ENCODE results near the gene GGT6.

DNA sequence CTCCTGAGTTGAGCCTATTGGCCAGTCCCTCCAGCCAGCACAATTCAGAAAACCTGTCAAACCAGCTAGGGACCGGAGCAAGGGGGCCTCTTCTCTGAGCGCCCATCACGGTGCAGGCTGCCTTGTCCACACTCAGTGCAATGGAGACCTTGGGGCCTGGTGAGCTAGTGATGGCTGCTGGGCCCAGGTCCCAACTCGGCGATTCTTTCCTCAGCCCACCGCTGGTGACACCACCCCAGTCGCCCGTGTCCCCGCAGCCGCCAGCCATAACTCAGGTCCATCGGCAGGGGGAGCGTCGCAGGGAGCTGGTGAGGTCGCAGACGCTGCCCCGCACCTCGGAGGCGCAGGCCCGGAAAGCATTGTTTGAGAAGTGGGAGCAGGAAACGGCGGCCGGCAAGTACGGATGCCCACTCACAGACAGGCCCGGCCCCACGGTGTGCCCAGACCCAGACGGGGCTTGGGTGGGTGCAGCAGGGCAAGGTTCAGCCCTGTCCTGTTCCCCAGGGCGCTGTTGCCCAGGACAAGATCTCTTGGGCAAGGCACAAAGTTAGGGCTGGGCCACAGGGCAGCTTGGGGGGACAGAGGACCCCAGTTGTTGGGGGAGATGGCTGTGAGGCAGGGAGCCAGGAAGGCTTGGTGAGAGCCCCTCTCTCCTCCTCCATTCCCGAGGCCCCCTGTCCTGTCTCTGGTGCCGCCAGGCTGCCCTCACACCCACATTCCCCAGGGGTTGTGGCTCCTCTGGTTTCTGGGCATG, 34.7 kb upstream of the GGT6 start:
- no peak for TF ChIP-seq POLR2A (IDR thresholded peaks at IDR 0.05)
- TF ChIP-seq, protein P1, sequence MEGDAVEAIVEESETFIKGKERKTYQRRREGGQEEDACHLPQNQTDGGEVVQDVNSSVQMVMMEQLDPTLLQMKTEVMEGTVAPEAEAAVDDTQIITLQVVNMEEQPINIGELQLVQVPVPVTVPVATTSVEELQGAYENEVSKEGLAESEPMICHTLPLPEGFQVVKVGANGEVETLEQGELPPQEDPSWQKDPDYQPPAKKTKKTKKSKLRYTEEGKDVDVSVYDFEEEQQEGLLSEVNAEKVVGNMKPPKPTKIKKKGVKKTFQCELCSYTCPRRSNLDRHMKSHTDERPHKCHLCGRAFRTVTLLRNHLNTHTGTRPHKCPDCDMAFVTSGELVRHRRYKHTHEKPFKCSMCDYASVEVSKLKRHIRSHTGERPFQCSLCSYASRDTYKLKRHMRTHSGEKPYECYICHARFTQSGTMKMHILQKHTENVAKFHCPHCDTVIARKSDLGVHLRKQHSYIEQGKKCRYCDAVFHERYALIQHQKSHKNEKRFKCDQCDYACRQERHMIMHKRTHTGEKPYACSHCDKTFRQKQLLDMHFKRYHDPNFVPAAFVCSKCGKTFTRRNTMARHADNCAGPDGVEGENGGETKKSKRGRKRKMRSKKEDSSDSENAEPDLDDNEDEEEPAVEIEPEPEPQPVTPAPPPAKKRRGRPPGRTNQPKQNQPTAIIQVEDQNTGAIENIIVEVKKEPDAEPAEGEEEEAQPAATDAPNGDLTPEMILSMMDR (IDR thresholded peaks at IDR 0.05), result peak in 2 of 3 donors; percentile 19 to 24
